Urinary bladder (tissue), 4 donors: Measurements from ENCODE around the gene CSMD2. TPM values are rescaled to one million over a fixed set of nuclear protein-coding genes. Genes with fewer than 3 reads are reported as not detected.

Experiments
- DNase-seq: peaks from one replicate; pipeline ENCODE4 v3.0.0-alpha.2; 2015; ENCODE audit errors: extremely low spot score
- H3K27ac ChIP-seq: one replicate; pipeline ENCODE4 v1.5.1; 2013; ENCODE audit warnings: low read depth, mild to moderate bottlenecking, moderate library complexity
- H3K36me3 ChIP-seq: one replicate; pipeline ENCODE4 v1.6.1; 2013; ENCODE audit warnings: mild to moderate bottlenecking, moderate library complexity; ENCODE audit not compliant: insufficient read depth
- H3K4me1 ChIP-seq: one replicate; pipeline ENCODE4 v1.6.1; 2013; ENCODE audit warnings: mild to moderate bottlenecking, moderate library complexity; ENCODE audit not compliant: insufficient read depth
- H3K4me3 ChIP-seq: one replicate; pipeline ENCODE4 v1.5.1; 2013; ENCODE audit warnings: low read depth, low read length
- WGBS: extraction: QIAGEN DNeasy Blood & Tissue Kit; methylation state at CpG from one replicate; pipeline ENCODE4 v1.1.7; 2013; 5-methylcytosine and 5-hydroxymethylcytosine counted together
- polyA plus RNA-seq: library from polyadenylated mRNA; stranded (reverse); fragments of 200-250 nt; gene quantifications from one replicate; pipeline ENCODE4 v1.2.3, GENCODE V29; 2013
- total RNA-seq: library from RNA; depleted of rRNA; stranded (reverse); fragments of >200 nt; gene quantifications from one replicate; pipeline ENCODE4 v1.2.3, GENCODE V29; 2014
- donor health status: healthy with polysubstance abuse.
- donor health status: healthy.

CSMD2 gene
- total and polyA plus RNA-seq, 2 donors: 0.32 to 0.42 TPM

DNA sequence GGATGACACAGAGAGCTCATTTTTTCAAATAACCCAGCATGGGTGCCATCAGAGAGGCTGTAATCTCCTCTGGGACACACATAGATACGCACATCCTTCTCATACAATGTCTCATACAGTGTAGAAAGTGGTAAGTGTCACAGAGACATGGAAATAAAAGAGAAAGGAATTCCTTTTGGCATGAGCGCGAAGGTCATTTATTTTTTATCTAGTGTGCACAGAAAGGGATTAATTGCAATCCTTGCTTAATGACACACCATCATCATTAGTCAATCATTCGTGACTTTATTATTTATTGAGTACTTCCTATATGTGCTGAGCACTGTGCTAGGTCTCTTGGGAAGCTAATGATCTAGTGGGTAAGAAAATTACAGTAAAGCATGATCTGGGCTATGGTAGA, 687.6 kb downstream of the CSMD2 start:
- peaks cover 2% of the 10 kb centered on the region for H3K36me3 ChIP-seq
- WGBS: 83% methylated on average over 4 of the region's 4 CpGs

DNA sequence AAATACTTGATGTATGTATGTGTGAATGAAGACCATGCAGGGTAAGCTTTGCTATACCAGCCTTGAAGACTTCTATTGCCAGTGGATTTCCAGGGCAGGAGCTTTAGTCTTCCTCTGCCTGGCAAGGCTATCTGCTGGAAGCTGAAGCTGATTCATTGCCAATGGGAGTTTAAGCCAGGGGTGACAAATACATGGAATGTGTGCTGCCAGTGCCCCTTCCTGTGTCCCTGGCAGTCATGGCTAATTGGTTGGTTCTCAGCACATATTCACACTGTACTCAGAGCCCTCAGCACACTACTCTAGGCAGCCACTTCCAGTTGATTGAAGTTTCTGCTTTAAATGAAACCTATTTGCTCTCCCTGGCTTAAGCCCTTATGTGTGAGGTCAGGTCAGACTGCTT, 691.1 kb downstream of the CSMD2 start:
- Histone ChIP-seq H3K36me3 (no peaks in the 10 kb centered on the region), H3K4me3 (no peak overlapping the region), H3K4me1 (no peaks in the 10 kb centered on the region), H3K27ac (no peak overlapping the region)
- DNase-seq: no peak

More for the DNA sequence above, 687.6 kb downstream of the CSMD2 start:
- Histone ChIP-seq H3K4me3 (no peak overlapping the region), H3K4me1 (no peaks in the 10 kb centered on the region), H3K27ac (no peak overlapping the region)
- no peak for DNase-seq

GRCh38 chr1:33472269-33472980, 692.6 kb downstream of the CSMD2 start, which contains the start of gene ZSCAN20:
Gene ZSCAN20 (plus strand): TSS chr1:33472645. CDS start chr1:33479289, 6,644 bp downstream.
- Histone ChIP-seq H3K36me3 (no peaks in the 10 kb centered on the region), H3K4me3 (peak within 1 kb of the TSS; percentile 49), H3K4me1 (no peaks in the 10 kb centered on the region), H3K27ac (peak within 1 kb of the TSS; percentile 31)
- under 1% methylated on average over 38 of the region's 38 CpGs for WGBS
- peak; percentile 96 for DNase-seq

DNA sequence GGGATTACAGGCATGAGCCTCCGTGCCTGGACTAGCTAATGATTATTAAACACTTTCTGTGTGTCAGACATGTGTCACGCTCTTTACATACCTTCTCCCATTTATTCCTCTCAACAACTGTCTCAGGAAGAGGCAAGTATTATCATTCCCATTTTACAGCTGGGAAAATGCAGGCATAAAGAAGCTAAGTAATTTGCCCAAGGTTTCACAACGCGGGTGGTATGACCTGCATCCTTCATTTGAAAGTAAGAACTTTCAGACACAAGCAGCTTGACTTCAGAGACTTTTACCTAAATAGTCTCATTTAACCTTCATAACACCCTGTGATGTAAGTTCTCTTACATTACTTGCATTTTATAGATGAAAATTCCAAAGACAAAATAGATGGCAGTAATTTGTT, 693.6 kb downstream of the CSMD2 start:
- H3K4me3 ChIP-seq: no peak overlapping the region
- WGBS: 94% methylated on average over 4 of the region's 4 CpGs
- no peaks in the 10 kb centered on the region for H3K4me1 ChIP-seq

GRCh38 chr1:33470495-33471012, 694.5 kb downstream of the CSMD2 start:
- WGBS: 5% methylated on average over 11 of the region's 11 CpGs
- H3K36me3 ChIP-seq: no peaks in the 10 kb centered on the region
- no peak overlapping the region for H3K27ac ChIP-seq
- H3K4me1 ChIP-seq: no peaks in the 10 kb centered on the region
- peak; percentile 69 for DNase-seq
- H3K4me3 ChIP-seq: no peak overlapping the region

More for the DNA sequence above, 693.6 kb downstream of the CSMD2 start:
- Histone ChIP-seq H3K27ac (no peak overlapping the region), H3K36me3 (no peaks in the 10 kb centered on the region)
- DNase-seq: no peak

DNA sequence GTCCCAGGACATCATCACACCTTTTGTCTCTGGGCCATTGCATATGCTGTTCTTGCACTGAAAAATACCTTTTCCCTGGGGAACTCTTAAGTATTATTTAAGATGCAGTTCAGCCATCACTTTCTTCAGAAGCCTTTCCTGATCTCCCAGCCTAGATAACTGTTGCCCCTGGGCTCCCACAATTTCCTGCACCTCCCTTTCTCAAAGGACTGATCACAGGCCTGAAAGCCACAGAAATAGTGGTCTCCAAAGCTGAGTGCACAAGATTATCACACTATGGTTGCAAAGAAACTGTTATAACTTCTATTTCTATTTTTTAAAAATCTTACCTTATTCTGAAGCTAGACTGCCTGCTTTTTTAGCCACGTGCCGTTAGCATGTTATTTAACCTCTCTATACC, 695.3 kb downstream of the CSMD2 start:
- DNase-seq: no peak
- Histone ChIP-seq H3K36me3 (no peaks in the 10 kb centered on the region), H3K27ac (no peak overlapping the region), H3K4me3 (no peak overlapping the region), H3K4me1 (no peaks in the 10 kb centered on the region)
- WGBS: 95% methylated on average over 2 of the region's 2 CpGs

GRCh38 chr1:33468967-33469366, 696.1 kb downstream of the CSMD2 start:
- no peaks in the 10 kb centered on the region for H3K4me1 ChIP-seq
- WGBS: 53% methylated on average over 3 of the region's 3 CpGs
- no peak overlapping the region for H3K27ac ChIP-seq
- H3K4me3 ChIP-seq: no peak overlapping the region
- H3K36me3 ChIP-seq: no peaks in the 10 kb centered on the region
- DNase-seq: no peak

DNA sequence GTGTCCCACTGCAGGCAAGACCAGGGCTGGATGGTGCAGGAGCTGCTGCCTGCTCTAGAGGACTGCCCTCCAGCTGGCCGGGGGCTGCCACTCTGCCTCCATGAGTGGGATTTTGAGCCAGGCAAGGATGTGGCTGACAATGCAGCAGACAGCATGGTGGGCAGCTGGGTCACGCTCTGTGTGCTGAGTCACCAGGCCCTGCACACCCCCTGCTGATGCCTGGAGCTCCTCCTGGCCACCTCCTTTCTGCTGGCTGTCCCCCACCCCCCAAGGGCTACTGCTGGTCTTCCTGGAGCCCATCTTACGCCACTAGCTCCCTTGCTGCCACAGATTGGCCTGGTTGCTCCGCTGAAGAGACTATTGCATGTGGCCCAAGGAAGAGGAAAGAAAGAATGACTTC, 696.5 kb downstream of the CSMD2 start:
- no peak for DNase-seq
- H3K27ac ChIP-seq: no peak overlapping the region
- no peak overlapping the region for H3K4me3 ChIP-seq
- H3K36me3 ChIP-seq: no peaks in the 10 kb centered on the region
- WGBS: 93% methylated on average over 4 of the region's 4 CpGs
- no peaks in the 10 kb centered on the region for H3K4me1 ChIP-seq

DNA sequence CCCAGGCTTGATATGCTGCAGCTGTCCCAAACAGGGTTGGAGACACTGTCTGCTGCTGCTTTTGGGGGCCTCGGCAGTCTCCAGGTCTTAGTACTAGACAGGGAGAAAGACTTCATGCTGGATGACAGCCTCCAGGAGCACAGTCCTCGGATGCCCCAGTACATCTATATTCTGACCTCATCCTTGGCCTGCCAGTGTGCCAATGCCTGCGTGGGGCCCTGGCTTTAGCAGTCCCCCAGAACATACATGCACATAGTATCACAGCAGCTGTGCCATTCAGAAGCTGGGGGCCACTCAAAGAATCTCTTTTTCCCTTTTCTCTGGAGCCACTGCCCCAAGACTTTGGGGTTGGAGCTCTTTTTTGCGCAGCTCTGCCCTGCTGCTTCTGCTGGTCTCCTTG, 697.0 kb downstream of the CSMD2 start:
- no peaks in the 10 kb centered on the region for H3K36me3 ChIP-seq
- H3K4me1 ChIP-seq: no peaks in the 10 kb centered on the region
- 76% methylated on average over 4 of the region's 4 CpGs for WGBS
- H3K4me3 ChIP-seq: no peak overlapping the region
- no peak overlapping the region for H3K27ac ChIP-seq
- DNase-seq: no peak

DNA sequence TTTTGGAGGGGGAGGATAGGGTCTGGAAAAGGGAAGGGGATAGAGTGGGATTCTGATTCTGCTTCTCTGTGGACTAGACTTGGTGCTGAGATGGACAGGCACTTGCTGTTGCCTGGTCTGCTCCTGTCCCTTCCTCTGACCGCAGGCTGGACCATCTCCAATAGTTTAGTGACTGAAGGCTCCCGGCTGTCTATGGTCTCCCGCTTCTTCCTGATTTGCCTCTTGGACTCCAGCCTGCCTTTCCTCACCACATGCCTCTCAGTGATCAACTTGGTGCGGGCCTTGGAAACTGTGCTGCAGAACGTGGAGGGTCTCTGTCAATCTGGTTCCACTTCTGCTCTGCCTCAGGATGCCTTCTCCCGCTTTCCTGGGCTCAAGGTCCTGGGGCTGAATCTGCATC, 698.9 kb downstream of the CSMD2 start:
- no peaks in the 10 kb centered on the region for H3K36me3 ChIP-seq
- no peak overlapping the region for H3K4me3 ChIP-seq
- WGBS: 26% methylated on average over 6 of the region's 6 CpGs
- no peak overlapping the region for H3K27ac ChIP-seq
- no peak for DNase-seq
- H3K4me1 ChIP-seq: no peaks in the 10 kb centered on the region

GRCh38 chr1:33465316-33465715, 699.7 kb downstream of the CSMD2 start:
- WGBS: 94% methylated on average over 2 of the region's 2 CpGs
- no peaks in the 10 kb centered on the region for H3K4me1 ChIP-seq
- no peaks in the 10 kb centered on the region for H3K36me3 ChIP-seq
- no peak for DNase-seq
- no peak overlapping the region for H3K27ac ChIP-seq
- no peak overlapping the region for H3K4me3 ChIP-seq

DNA sequence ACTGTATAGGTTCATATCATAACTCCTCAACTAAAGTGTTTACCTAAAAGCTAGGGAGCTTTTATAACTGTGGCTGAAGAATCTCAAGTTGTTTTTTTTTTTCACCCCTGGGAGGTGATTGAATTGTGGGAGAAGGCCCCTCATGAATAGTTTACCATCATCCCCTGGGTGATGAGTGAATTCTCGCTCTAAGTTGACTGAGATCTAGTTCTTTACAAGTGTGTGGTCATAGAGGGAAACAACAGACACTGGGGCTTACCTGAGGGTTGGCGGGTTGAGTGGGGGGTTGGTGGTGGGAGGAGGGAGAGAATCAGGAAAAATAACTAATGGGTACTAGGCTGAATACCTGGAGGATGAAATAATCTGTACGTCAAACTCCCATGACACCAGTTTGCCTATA, 700.5 kb downstream of the CSMD2 start:
- no peak for DNase-seq
- 97% methylated on average over 3 of the region's 3 CpGs for WGBS
- Histone ChIP-seq H3K4me1 (no peaks in the 10 kb centered on the region), H3K27ac (no peak overlapping the region), H3K4me3 (no peak overlapping the region), H3K36me3 (no peaks in the 10 kb centered on the region)
